CD1c-positive myeloid dendritic cell (primary cell): ENCODE measurements around the gene ZSCAN26.

Source experiments
- DNase-seq: peaks from one replicate; pipeline ENCODE4 v3.0.0-alpha.2; 2016; ENCODE audit errors: extremely low spot score

Gene ZSCAN26

DNA sequence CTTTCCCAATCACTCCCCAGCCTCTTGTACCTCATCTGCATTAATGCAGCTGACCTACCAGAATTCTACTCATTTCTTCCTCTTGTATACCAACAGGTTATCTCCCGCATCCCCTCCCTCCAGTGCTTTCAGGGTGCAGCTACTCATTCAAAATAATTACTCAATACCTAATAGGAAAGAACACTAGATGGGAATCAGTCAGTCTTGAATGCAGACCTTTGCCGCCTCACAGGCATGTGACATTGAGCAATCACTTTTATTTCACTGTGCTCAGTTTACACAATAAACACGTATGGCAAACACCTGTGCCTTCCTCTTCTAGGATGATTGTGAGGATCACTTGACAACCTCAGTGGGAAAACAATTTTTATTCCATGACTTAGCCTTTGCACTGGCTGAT is 55.7 kb downstream of the ZSCAN26 start:
- DNase-seq = no peak

DNA sequence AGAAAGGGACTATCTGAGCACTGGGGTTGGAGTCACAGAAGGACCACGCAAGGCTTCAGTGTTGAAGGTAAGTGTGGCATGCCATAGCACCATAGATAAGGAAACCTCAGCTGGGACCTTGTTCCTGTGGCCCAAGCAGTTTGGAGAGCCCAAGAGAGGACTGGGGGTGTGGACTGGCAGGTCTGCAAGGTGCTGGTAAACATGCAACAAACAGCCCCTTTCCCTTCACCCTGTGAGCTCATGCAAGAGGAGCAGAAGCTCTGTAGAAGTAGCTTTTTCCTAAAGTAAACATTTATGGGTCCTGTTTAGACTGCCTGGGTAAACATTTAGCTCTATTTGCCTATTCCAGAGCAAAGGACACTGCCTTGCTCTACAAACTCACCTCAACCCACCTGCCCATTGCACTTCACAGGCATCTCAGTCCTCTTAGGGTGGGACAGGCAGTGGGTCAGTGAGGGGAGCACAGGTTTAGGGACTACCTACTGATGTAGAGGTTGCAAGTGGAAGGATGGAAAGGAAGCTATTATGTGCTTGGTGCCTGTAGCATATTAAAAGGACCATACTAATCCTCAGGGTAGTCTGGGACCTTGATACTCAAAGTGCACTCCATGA is 57.0 kb downstream of the ZSCAN26 start:
- no peak for DNase-seq

DNA sequence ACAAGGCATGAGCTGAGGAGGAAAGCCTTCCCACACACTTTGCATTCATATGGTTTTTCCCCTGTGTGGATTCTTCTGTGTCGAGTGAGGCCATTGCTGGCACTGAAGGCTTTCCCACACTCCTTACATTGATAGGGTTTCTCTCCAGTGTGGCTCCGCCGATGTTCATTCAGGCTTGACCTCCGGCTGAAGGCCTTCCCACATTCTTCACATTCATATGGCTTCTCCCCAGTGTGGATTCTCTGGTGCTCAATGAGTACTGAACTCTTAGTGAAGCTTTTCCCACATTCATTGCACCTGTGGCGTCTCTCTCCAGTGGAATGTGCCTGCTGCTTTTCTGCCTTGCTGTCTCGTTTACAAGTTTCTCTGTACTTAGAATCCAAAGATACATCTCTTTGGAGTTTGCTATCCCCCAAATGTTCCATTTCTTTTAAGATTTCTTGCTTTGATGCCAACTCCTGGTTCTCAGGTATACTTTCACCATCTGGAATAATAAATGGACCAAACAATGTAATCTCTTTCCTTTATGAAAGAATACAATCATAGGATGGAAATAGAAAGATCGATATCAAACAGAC is 59.5 kb downstream of the ZSCAN26 start:
- no peak for DNase-seq
